ENCODE results near the gene PLD1.

GRCh38 chr3:171821044-171821443 is 10.8 kb upstream of the PLD1 start:
- TF ChIP-seq CTCF (IDR thresholded peaks at IDR 0.05) (no peak), EZH2 (IDR thresholded peaks at IDR 0.05) (no peak)
